Hepatic stellate cell (primary cell): ENCODE results near the gene FARP1.

Source experiments
- DNase-seq: peaks from one replicate; pipeline ENCODE4 v3.0.0; 2011; ENCODE audit warnings: low spot score

FARP1 gene

GRCh38 chr13:98286799-98287198 is 143.9 kb downstream of the FARP1 start:
- no peak for DNase-seq

DNA sequence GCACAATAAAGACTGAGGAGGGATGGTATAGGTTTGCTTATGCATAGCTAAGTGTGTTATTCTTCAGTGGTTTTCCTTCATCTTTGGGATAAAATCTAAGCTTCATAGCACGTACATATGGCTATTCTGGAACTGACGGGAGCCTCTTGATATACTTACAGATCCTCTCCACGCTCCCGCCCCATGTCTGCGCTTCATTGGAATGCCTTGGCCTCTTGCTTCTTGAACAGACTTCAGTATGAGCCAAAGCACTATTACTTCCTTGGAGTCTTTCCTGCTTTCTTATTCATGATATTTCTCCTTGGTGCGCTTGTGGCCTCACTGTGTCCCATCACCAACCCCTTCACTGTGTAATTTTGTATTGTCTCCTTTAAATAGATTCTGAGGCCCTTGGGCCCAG is 145.3 kb downstream of the FARP1 start:
- DNase-seq, result no peak

GRCh38 chr13:98289339-98289945 is 146.5 kb downstream of the FARP1 start:
- DNase-seq, result no peak

- no peak for DNase-seq
Observed at GRCh38 chr13:98290261-98290660, 147.4 kb downstream of the FARP1 start.

GRCh38 chr13:98291658-98292057 is 148.8 kb downstream of the FARP1 start:
- no peak for DNase-seq

- DNase-seq, result no peak
Observed at GRCh38 chr13:98293103-98293502, 150.2 kb downstream of the FARP1 start.

- no peak for DNase-seq
Observed at GRCh38 chr13:98293570-98294142, 150.8 kb downstream of the FARP1 start.

DNA sequence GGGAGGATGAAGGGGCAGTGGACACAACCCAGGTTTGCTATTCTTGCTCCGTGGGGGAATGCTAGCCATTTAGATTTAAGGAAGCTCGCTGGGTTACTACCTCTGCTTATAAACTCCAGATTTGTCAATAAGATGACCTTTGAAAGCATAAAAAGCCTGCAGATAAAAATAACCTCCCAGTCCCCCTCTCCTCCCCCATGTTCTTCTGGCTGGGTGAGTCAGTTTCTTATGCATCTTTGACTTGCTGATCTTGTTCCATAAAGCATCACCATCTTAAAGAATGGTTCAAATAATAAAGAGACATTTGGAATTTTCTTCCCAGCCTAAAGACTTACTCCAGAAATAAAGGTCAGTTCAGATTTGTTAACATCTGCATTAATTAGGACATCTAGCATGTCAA is 152.5 kb downstream of the FARP1 start:
- DNase-seq, result peak; percentile 61

DNA sequence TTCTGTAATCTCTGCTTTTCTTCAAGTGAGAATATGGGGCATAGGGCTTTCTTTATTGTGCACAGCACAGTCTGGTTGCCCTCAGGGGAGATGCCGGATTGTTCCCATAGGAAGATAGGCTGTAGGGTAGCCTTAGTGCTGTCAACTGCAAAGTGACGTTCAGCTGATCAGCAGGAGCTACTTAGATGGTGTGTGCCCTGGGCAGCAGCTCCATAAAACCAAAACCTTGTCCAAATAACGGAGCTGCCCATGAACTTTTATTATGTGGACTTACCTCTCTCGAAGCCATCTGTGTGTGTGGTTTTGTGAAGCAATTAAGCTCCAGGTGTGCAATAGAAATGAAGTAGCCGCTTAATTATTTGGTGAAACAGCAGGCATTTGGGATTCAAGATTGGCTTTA is 154.2 kb downstream of the FARP1 start:
- DNase-seq, result no peak

GRCh38 chr13:98297745-98298144 is 154.9 kb downstream of the FARP1 start:
- DNase-seq, result no peak

GRCh38 chr13:98298599-98298998 is 155.7 kb downstream of the FARP1 start:
- no peak for DNase-seq

DNA sequence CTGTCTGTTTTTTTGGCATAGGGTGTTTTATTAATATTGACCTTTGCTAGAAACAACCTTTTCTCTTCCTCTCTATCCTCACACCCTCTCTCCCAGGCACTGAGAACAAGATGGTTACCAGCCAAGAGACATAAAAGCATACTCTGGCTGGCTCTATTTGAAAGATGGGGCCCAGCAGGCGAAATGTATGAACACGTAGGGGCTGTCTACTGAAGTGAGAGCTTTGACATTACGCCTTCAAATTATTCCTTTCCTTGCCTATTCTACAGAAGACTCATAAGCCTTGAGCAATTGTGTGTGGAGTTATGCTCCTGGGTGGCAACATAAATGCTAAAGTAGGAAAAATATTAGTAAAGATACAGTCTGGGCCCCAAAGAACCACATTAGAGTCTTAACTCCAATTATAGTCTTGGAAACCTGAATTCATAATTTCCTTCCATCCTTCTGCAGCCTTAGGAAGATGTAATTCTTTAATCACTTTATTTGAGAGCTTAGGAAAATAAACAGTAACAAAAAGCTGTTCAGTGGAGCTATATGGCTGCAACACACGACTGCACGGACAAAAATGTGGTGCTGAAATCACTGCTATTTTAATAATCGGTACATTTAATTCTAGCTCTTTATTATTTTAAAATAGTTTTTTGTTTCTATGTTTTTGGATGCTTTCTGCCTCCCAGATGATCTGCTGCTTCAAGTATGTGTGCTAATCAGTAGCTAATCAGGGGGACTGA is 156.5 kb downstream of the FARP1 start:
- DNase-seq, result no peak

- no peak for DNase-seq
Observed at GRCh38 chr13:98299966-98300350, 157.1 kb downstream of the FARP1 start.

GRCh38 chr13:98300956-98301641 is 158.2 kb downstream of the FARP1 start:
- DNase-seq, result peak; percentile 44

- DNase-seq, result peak; percentile 61
Observed at GRCh38 chr13:98301721-98302120, 158.8 kb downstream of the FARP1 start.

- DNase-seq, result no peak
Observed at GRCh38 chr13:98303858-98304257, 161.0 kb downstream of the FARP1 start.

- DNase-seq, result no peak
Observed at GRCh38 chr13:98305670-98306069, 162.8 kb downstream of the FARP1 start.

GRCh38 chr13:98307463-98308085 is 164.7 kb downstream of the FARP1 start:
- no peak for DNase-seq

DNA sequence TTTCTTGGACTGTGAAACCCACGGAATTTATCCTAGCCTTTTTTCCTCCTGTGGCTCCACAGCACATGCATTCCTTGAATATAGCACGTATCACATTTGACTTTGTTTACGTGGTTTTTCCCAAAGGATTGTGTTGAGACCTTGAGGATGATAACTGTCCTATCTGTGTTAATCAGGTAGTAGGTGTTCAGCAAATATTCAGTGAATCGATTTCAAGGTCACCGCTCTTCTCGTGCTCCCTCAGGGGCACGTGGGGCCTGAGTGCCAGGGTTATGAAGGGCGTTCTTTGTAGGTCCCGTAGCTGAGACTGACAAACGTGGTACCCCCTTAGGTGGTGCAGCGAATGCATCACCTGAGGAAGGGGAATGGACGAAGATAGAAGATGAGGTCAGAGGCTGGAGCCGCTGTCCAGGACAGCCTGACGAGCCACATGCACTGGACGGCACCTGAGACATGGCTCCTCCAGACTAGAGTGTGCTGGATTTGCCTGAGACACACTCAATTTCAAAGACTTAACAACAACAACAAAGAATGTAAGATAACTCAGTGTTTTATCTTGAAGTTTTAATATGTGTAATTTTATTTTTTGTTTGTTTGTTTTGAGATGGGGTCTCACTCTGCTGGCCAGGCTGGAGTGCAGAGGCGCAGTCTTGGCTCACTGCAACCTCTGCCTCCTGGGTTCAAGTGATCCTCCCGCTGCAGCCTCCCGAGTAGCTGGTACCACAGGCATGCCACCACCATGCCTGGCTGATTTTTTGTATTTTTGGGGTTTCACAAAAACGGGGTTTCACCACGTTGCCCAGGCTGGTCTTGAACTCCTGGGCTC is 165.4 kb downstream of the FARP1 start:
- DNase-seq, result no peak

DNA sequence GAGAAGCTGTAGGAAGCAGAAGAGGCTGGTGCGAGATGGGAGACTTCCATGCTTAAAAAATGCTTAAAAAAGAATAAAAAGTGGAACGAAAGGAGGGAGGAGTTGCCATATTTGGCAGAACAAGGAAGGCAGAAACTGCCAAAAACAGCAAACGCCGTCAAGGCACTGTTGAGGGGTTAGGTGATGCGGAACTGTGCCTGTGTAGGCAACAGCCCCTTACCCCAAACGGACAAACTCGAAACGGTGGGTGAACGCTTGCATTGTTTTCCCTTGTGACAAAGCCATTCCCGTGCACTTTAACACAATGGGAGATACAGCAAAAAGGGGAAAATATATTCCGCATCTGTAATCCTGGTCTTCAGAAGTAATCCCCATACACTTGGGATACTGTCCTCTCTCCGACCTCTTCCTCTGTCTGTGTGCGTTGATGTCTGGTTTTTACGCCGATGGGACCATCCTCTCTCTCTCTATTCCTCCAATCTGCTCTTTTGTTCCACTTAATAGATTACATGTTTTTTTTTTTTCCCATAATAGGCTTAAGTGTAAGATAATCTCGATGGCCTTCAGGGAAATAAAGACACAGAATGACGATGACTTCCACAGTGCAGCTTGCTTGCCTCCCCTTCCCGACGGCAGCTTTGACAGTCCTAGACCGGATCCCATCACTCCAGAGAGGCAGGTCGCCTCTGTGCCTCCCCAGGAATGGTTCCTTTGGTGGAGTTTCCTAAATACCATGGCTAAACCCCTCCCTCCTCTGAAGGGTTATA is 166.9 kb downstream of the FARP1 start:
- no peak for DNase-seq
